ENCODE results near the gene BUD13.

BUD13 gene

DNA sequence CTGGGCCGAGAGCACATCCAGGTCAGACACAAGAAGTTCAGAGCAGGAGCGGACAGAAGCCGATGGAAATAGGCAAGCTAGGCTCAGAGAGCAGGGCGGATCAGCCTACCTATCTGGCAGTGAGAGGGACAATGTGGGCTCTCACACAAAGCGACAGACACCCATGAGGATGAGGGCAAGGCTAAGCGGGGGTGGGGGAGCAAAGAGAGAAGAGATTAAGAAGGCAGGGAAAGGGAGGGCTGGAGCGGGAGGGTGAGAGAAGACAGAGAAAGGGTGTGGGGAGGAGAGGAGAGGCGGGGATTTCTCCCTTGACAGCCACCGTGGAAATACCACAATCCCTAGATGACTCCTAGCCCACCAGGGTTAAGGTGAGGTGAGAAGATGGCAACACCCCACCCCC lies 57.9 kb downstream of the BUD13 start:
- TF ChIP-seq, protein P1, sequence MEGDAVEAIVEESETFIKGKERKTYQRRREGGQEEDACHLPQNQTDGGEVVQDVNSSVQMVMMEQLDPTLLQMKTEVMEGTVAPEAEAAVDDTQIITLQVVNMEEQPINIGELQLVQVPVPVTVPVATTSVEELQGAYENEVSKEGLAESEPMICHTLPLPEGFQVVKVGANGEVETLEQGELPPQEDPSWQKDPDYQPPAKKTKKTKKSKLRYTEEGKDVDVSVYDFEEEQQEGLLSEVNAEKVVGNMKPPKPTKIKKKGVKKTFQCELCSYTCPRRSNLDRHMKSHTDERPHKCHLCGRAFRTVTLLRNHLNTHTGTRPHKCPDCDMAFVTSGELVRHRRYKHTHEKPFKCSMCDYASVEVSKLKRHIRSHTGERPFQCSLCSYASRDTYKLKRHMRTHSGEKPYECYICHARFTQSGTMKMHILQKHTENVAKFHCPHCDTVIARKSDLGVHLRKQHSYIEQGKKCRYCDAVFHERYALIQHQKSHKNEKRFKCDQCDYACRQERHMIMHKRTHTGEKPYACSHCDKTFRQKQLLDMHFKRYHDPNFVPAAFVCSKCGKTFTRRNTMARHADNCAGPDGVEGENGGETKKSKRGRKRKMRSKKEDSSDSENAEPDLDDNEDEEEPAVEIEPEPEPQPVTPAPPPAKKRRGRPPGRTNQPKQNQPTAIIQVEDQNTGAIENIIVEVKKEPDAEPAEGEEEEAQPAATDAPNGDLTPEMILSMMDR (conservative IDR thresholded peaks at IDR 0.05; ENCODE audit: control insufficient read depth, insufficient read depth, low read depth, low read length), result no peak
- no peak overlapping the region for H3K4me3 ChIP-seq (ENCODE audit: control insufficient read depth, low read depth, low read length)
- no peak for DNase-seq (ENCODE audit: low read depth)

DNA sequence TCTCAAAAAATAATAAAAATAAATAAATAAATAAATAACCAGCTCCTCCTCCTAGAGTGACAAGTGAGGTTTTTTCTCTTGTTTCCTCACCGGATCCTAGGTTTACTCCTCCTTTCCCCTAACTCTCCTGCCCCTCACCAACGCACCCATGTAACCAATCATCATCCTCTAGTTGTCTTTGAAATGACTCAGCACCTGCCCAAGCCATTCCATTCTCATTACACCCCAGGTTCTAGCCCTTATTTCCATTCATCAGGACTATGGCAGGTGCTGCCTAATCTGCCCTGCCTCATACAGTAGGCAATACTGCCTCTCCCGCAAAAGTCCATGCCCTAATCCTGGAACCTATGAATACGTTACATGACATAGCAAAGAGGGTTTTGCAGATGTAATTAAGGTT lies 60.4 kb downstream of the BUD13 start:
- no peak overlapping the region for H3K4me3 ChIP-seq (ENCODE audit: control insufficient read depth, low read depth, low read length)
- TF ChIP-seq, protein P1 (conservative IDR thresholded peaks at IDR 0.05; ENCODE audit: control insufficient read depth, insufficient read depth, low read depth, low read length), result no peak
- DNase-seq (ENCODE audit: low read depth), result no peak

DNA sequence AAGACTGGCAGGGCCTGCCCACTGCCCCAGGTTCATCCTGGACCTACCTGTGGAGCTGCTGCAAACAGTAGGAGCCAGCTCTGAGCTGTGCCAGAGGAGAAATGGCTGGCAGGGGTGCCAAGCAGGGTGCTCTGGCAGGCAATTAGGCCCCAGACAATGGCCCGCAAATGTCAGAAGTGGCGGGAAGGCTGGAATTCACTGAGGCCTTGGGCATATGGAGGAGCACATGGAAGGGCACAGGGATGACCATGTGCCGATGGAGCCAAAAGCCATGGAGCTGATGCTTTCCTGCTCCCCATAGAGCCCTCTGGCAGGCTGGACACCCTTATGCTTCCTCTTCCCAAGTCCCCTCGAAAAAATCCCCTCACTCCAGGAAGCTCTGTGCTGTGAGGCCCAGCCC lies 62.0 kb downstream of the BUD13 start:
- TF ChIP-seq, protein P1 (conservative IDR thresholded peaks at IDR 0.05; ENCODE audit: control insufficient read depth, insufficient read depth, low read depth, low read length), result no peak
- H3K4me3 ChIP-seq (ENCODE audit: control insufficient read depth, low read depth, low read length), result no peak overlapping the region
- no peak for DNase-seq (ENCODE audit: low read depth)

DNA sequence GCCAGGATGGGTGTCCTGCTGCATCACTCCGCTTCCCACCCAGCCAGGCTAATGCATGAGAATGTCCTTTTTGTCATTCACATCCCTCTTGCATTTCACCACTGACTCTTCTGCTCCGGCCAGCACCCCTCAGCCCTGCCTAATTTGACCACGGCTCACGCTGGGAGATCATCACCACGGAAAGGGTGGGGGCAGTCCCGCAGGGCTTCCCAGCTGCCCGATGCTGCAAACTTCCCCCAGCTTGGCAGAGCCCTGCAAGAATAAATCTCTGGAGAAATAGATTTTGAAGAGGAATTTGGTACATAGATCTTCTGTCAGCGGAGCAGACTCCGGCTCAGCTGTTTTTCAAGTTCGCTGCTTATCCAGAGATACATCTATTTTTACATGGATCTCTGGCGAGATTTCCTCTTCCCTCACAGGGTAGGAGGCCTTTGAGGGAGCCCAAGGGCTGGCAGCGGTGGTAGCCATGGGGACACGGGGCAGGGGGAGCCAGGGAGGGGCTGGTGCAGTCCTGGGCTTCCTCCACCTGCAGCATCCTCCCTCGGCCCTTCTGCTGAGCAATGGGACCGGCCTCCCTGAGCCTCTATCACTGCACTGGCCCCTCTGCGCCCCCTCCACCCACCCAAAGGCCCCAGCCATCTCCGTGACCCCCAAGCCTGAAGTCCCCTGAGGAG lies 62.6 kb downstream of the BUD13 start:
- DNase-seq (ENCODE audit: low read depth), result no peak
- TF ChIP-seq, protein P1 (conservative IDR thresholded peaks at IDR 0.05; ENCODE audit: control insufficient read depth, insufficient read depth, low read depth, low read length), result no peak
- no peak overlapping the region for H3K4me3 ChIP-seq (ENCODE audit: control insufficient read depth, low read depth, low read length)

DNA sequence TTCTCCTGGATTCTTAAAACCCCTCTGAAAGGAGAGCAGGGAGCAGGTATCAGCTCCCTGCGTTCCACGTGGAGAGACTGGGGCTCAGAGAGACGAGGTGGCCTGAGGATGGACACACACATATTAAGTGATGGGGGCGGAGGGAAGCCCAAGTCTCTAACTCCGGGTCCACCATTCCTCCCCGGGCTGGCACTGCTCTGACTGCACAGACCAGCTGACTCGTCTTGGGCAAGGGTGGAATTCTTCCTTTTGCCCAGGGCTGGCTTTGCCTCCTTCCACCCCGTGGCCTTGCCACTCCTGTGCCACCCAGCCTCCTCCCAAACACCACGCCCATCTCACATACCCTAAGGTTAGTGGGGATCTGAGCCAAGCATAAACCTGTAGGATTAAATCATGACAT lies 65.0 kb downstream of the BUD13 start:
- TF ChIP-seq, protein P1 (conservative IDR thresholded peaks at IDR 0.05; ENCODE audit: control insufficient read depth, insufficient read depth, low read depth, low read length), result no peak
- no peak overlapping the region for H3K4me3 ChIP-seq (ENCODE audit: control insufficient read depth, low read depth, low read length)
- no peak for DNase-seq (ENCODE audit: low read depth)

DNA sequence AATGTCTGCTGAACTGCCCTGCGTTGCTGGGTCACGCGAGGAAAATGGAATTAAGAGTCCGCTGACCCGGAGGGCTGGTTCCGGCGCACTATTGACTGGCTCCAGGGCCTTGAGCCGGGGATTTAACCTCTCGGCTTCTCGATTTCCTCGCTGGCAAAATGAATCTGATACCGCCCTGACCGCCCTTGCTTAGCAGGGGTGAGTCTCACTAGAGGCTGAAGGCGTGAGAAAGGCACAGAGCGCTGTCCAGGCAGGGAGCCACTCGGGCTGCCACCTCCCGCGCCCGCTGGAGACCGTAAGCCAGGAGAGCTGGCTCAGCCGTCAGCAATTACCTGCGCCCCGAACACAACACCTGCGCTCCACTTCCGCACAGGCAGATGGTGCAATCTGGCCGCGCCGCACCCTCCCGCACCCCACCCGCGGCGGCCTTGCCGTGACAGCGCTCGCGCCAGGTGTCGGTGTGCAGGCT lies 65.6 kb downstream of the BUD13 start:
- no peak for DNase-seq (ENCODE audit: low read depth)
- H3K4me3 ChIP-seq (ENCODE audit: control insufficient read depth, low read depth, low read length), result no peak overlapping the region
- TF ChIP-seq, protein P1 (conservative IDR thresholded peaks at IDR 0.05; ENCODE audit: control insufficient read depth, insufficient read depth, low read depth, low read length), result no peak

Data from fibroblast of mammary gland (primary cell).